Hepatocyte (in vitro differentiated cells): ENCODE data around the gene ANKDD1B. TPM values are rescaled to one million over a fixed set of nuclear protein-coding genes. Genes with fewer than 3 reads are reported as not detected.

ENCODE experiments used
- DNase-seq: peaks from one replicate; pipeline ENCODE4 v3.0.0-alpha.2; 2016; ENCODE audit warnings: low spot score
- H2AFZ ChIP-seq: fragments of 200-600 bp; sonication (generic); 2 replicates; pipeline ENCODE4 v1.6.0; 2016; ENCODE audit warnings: antibody characterized with exemption, mild to moderate bottlenecking
- H3K27ac ChIP-seq: fragments of 200-600 bp; sonication (generic); 2 replicates; pipeline ENCODE4 v1.5.1; 2016; ENCODE audit warnings: mild to moderate bottlenecking
- H3K27me3 ChIP-seq: fragments of 200-600 bp; sonication (generic); 2 replicates; pipeline ENCODE4 v1.6.1; 2016
- H3K36me3 ChIP-seq: fragments of 200-600 bp; sonication (generic); replicated peaks from 2 replicates; pipeline ENCODE4 v1.5.1; 2016; ENCODE audit warnings: low read depth; ENCODE audit not compliant: insufficient read depth
- H3K4me1 ChIP-seq: fragments of 200-600 bp; sonication (generic); 2 replicates; pipeline ENCODE4 v1.5.1; 2016; ENCODE audit warnings: mild to moderate bottlenecking, moderate library complexity; ENCODE audit not compliant: insufficient read depth
- H3K4me2 ChIP-seq: fragments of 200-600 bp; sonication (generic); 2 replicates; pipeline ENCODE4 v1.6.0; 2016
- H3K4me3 ChIP-seq: fragments of 200-600 bp; sonication (generic); 2 replicates; pipeline ENCODE4 v1.5.1; 2016; ENCODE audit warnings: mild to moderate bottlenecking
- H3K79me2 ChIP-seq: fragments of 200-600 bp; sonication (generic); 2 replicates; pipeline ENCODE4 v1.6.0; 2017; ENCODE audit warnings: mild to moderate bottlenecking
- H3K9me2 ChIP-seq: fragments of 200-600 bp; sonication (generic); replicated peaks from 2 replicates; pipeline ENCODE4 v1.6.0; 2017; ENCODE audit warnings: mild to moderate bottlenecking; ENCODE audit not compliant: insufficient read depth
- H3K9me3 ChIP-seq: fragments of 200-600 bp; sonication (generic); 2 replicates; pipeline ENCODE4 v1.5.1; 2016; ENCODE audit warnings: low read depth, mild to moderate bottlenecking
- H4K20me1 ChIP-seq: fragments of 200-600 bp; sonication (generic); 2 replicates; pipeline ENCODE4 v1.6.0; 2016; ENCODE audit warnings: mild to moderate bottlenecking; ENCODE audit not compliant: insufficient read depth, poor library complexity, severe bottlenecking
- CTCF ChIP-seq: fragments of 200-600 bp; sonication (generic); IDR thresholded peaks from 2 replicates; pipeline ENCODE4 v1.5.1; 2016; ENCODE audit warnings: antibody characterized with exemption, mild to moderate bottlenecking; ENCODE audit not compliant: poor library complexity
- EZH2 ChIP-seq: fragments of 200-600 bp; sonication (generic); IDR thresholded peaks from 2 replicates; pipeline ENCODE4 v1.6.1; 2016; ENCODE audit warnings: antibody characterized with exemption, mild to moderate bottlenecking, borderline replicate concordance
- EZH2phosphoT487 ChIP-seq: fragments of 200-600 bp; sonication (generic); IDR thresholded peaks from one replicate; pipeline ENCODE4 v1.6.1; 2018; ENCODE audit warnings: antibody characterized with exemption, mild to moderate bottlenecking, low read depth, moderate library complexity; ENCODE audit not compliant: unreplicated experiment, severe bottlenecking
- whole genome bisulfite sequencing: methylation state at CpG from one replicate; pipeline ENCODE4 v1.1.6; 2016; ENCODE audit warnings: low lambda C conversion rate; ENCODE audit errors: missing lambda C conversion rate; 5-methylcytosine and 5-hydroxymethylcytosine counted together
- polyA plus RNA-seq: library from polyadenylated mRNA; unstranded; fragments of >200 nt; fragmentation: Nextera tagmentation; extraction: Ambion mirVana; gene quantifications from 2 replicates; pipeline ENCODE4 v1.2.1, GENCODE V29; 2016
- total RNA-seq: library from RNA; depleted of rRNA; stranded (reverse); fragments of >200 nt; gene quantifications from 2 replicates; pipeline ENCODE4 v1.2.3, GENCODE V29; 2014

The ANKDD1B gene
- total and polyA plus RNA-seq, 2 experiments from 2014 or later: 0.71 to 4.7 TPM

- no peaks in the 10 kb centered on the region for H3K79me2 ChIP-seq
- H4K20me1 ChIP-seq: no peaks in the 10 kb centered on the region
- no peaks in the 10 kb centered on the region for H3K36me3 ChIP-seq
- no peak for DNase-seq
- no peaks in the 10 kb centered on the region for H3K9me2 ChIP-seq
- H3K9me3 ChIP-seq: no peaks in the 10 kb centered on the region
- no peak overlapping the region for H3K27ac ChIP-seq
- WGBS: 88% methylated on average over 2 of the region's 2 CpGs
- TF ChIP-seq CTCF (no peak), EZH2 (no peak), EZH2phosphoT487 (no peak)
- H3K4me3 ChIP-seq: no peak overlapping the region
- no peak overlapping the region for H3K4me2 ChIP-seq
- peaks cover under 1% of the 10 kb centered on the region for H3K4me1 ChIP-seq
- H2AFZ ChIP-seq: no peak overlapping the region
- H3K27me3 ChIP-seq: no peaks in the 10 kb centered on the region
Measured at GRCh38 chr5:75662061-75662460, 50.8 kb downstream of the ANKDD1B start.

GRCh38 chr5:75663579-75664284, 52.5 kb downstream of the ANKDD1B start:
- Histone ChIP-seq H3K36me3 (no peaks in the 10 kb centered on the region), H3K4me1 (peaks cover 2% of the 10 kb centered on the region), H2AFZ (no peak overlapping the region), H3K4me3 (no peak overlapping the region), H3K79me2 (no peaks in the 10 kb centered on the region), H3K27ac (no peak overlapping the region), H4K20me1 (no peaks in the 10 kb centered on the region), H3K9me3 (no peaks in the 10 kb centered on the region), H3K9me2 (no peaks in the 10 kb centered on the region), H3K27me3 (no peaks in the 10 kb centered on the region), H3K4me2 (no peak overlapping the region)
- no peak for TF ChIP-seq EZH2
- TF ChIP-seq EZH2phosphoT487: no peak
- TF ChIP-seq CTCF: no peak
- no peak for DNase-seq
- WGBS: 89% methylated on average over 12 of the region's 12 CpGs

GRCh38 chr5:75664979-75665378, 53.7 kb downstream of the ANKDD1B start:
- H3K9me2 ChIP-seq: no peaks in the 10 kb centered on the region

More at GRCh38 chr5:75664979-75665378, 53.7 kb downstream of the ANKDD1B start:
- Histone ChIP-seq H3K27ac (no peak overlapping the region), H3K27me3 (no peaks in the 10 kb centered on the region), H3K4me1 (peaks cover 13% of the 10 kb centered on the region), H3K4me2 (no peak overlapping the region), H4K20me1 (no peaks in the 10 kb centered on the region), H3K4me3 (no peak overlapping the region), H3K36me3 (no peaks in the 10 kb centered on the region), H3K9me3 (no peaks in the 10 kb centered on the region), H2AFZ (no peak overlapping the region), H3K79me2 (no peaks in the 10 kb centered on the region)
- no peak for TF ChIP-seq EZH2
- TF ChIP-seq CTCF: no peak
- TF ChIP-seq EZH2phosphoT487: no peak
- DNase-seq: no peak
- 100% methylated on average over 2 of the region's 2 CpGs for WGBS
